B cell (primary cell): ENCODE data around the gene PIAS4. TPM values are rescaled to one million over a fixed set of nuclear protein-coding genes. Genes with fewer than 3 reads are reported as not detected.

Source experiments
- ATAC-seq: fragments of 200-7000 bp; cut with Tn5 transposase; one replicate; pipeline ENCODE4 v1.10.0; 2021; ENCODE audit warnings: low read depth, mild to moderate bottlenecking, moderate number of reproducible peaks, moderate library complexity
- CTCF ChIA-PET: fragments of 350-600 bp; sonication (Branson Sonifier 250); formaldehyde crosslinking; loops from one replicate; lab custom pipeline; 2021; ENCODE audit warnings: antibody characterized with exemption, inconsistent platforms; lab: Charles Lee
- POLR2A ChIA-PET: fragments of 350-600 bp; sonication (Branson Sonifier 250); formaldehyde crosslinking; loops from one replicate; lab custom pipeline; 2021; ENCODE audit warnings: antibody characterized with exemption; lab: Charles Lee
- DNase-seq: peaks from one replicate; pipeline ENCODE4 v3.0.0; 2013
- H2AFZ ChIP-seq: 2 replicates; pipeline ENCODE4 v1.6.1; 2012; ENCODE audit warnings: mild to moderate bottlenecking, low read depth, low read length; ENCODE audit not compliant: insufficient read depth, poor library complexity, severe bottlenecking
- H3K27ac ChIP-seq, 2 donors: 1 replicate in 1 of 2; 2 replicates in 1 of 2; pipeline ENCODE4 v1.5.1; 2012 to 2013; ENCODE audit warnings: low read length in 2 of 2, mild to moderate bottlenecking in 2 of 2, moderate library complexity in 1 of 2
- H3K27me3 ChIP-seq, 4 experiments: fragments of 200-600 bp in 1 of 4; sonication (generic) in 1 of 4; replicated peaks in 1 of 4; 1 replicate in 2 of 4; 2 replicates in 2 of 4; pipeline versions ENCODE4 v1.6.1 to v1.7.0; 2013 to 2016; ENCODE audit warnings: low read length in 3 of 4, mild to moderate bottlenecking in 2 of 4, mixed read lengths in 1 of 4, moderate library complexity in 1 of 4; ENCODE audit not compliant: insufficient read depth in 4 of 4, control insufficient read depth in 3 of 4; ENCODE audit errors: control extremely low read depth in 1 of 4
- H3K36me3 ChIP-seq, 2 experiments: replicated peaks in 1 of 2; 1 replicate in 1 of 2; 2 replicates in 1 of 2; pipeline versions ENCODE4 v1.6.1 to v1.7.1; 2013; ENCODE audit warnings: low read length in 1 of 2; ENCODE audit not compliant: insufficient read depth in 2 of 2, control insufficient read depth in 1 of 2; ENCODE audit errors: control extremely low read depth in 1 of 2, extremely low read depth in 1 of 2
- H3K4me1 ChIP-seq, 2 donors: fragments of 200-600 bp in 1 of 2; sonication (generic) in 1 of 2; 1 replicate in 1 of 2; 2 replicates in 1 of 2; pipeline versions ENCODE4 v1.5.1 to v1.6.1; 2013 to 2017; ENCODE audit warnings: low read length in 2 of 2; ENCODE audit not compliant: control insufficient read depth in 2 of 2, insufficient read depth in 2 of 2
- H3K4me2 ChIP-seq: replicated peaks from 2 replicates; pipeline ENCODE3; 2012; ENCODE audit warnings: mild to moderate bottlenecking, low read depth, low read length; ENCODE audit not compliant: poor library complexity, severe bottlenecking
- H3K4me3 ChIP-seq, 5 experiments: fragments of 200-600 bp in 1 of 5; sonication (generic) in 1 of 5; 1 replicate in 3 of 5; 2 replicates in 2 of 5; pipeline versions ENCODE4 v1.5.1 to v1.7.0; 2011 to 2016; ENCODE audit warnings: low read length in 4 of 5, mild to moderate bottlenecking in 4 of 5, low read depth in 2 of 5, control low read depth in 1 of 5, moderate library complexity in 1 of 5; ENCODE audit not compliant: insufficient read depth in 1 of 5; ENCODE audit errors: control extremely low read depth in 1 of 5, extremely low read depth in 1 of 5
- H3K79me2 ChIP-seq: fragments of 200-600 bp; sonication (generic); one replicate; pipeline ENCODE4 v1.6.0; 2016; ENCODE audit warnings: low read length; ENCODE audit not compliant: control insufficient read depth, insufficient read depth
- H3K9ac ChIP-seq: fragments of 200-600 bp; sonication (generic); 2 replicates; pipeline ENCODE4 v1.6.1; 2017; ENCODE audit warnings: mild to moderate bottlenecking, low read length, moderate library complexity
- H3K9me3 ChIP-seq, 3 donors: one replicate each; pipeline versions ENCODE4 v1.6.1 to v1.7.1; 2013; ENCODE audit warnings: low read length in 2 of 3; ENCODE audit not compliant: control insufficient read depth in 2 of 3, insufficient read depth in 1 of 3; ENCODE audit errors: control extremely low read depth in 1 of 3
- H4K20me1 ChIP-seq: 2 replicates; pipeline ENCODE4 v1.6.0; 2012; ENCODE audit warnings: mild to moderate bottlenecking, low read length; ENCODE audit not compliant: insufficient read depth, control insufficient read depth, poor library complexity, severe bottlenecking
- H3K27ac Mint-ChIP-seq: one replicate; pipeline ENCODE4 v1.8.0; 2021; ENCODE audit warnings: mixed read lengths
- H3K27me3 Mint-ChIP-seq: one replicate; pipeline ENCODE4 v1.8.0; 2021; ENCODE audit warnings: mixed read lengths
- H3K4me1 Mint-ChIP-seq: one replicate; pipeline ENCODE4 v1.8.0; 2021; ENCODE audit warnings: mixed read lengths
- H3K4me3 Mint-ChIP-seq: one replicate; pipeline ENCODE4 v1.8.0; 2021; ENCODE audit warnings: mixed read lengths
- H3K9me3 Mint-ChIP-seq: one replicate; pipeline ENCODE4 v1.8.0; 2022; ENCODE audit warnings: mixed read lengths; ENCODE audit not compliant: insufficient read depth
- CTCF ChIP-seq: fragments of 200-600 bp; IDR thresholded peaks from one replicate; pipeline ENCODE4 v1.8.0; 2022; ENCODE audit warnings: antibody characterized with exemption, mild to moderate bottlenecking
- EZH2 ChIP-seq: IDR thresholded peaks from 2 replicates; pipeline ENCODE4 v1.6.1; 2012; ENCODE audit warnings: borderline replicate concordance, low read depth, mild to moderate bottlenecking, moderate library complexity, low read length; ENCODE audit not compliant: insufficient read depth, poor library complexity, severe bottlenecking
- WGBS: methylation state at CpG from one replicate; pipeline ENCODE4 v1.1.5; 2013; ENCODE audit warnings: missing lambda C conversion rate; ENCODE audit not compliant: insufficient coverage; 5-methylcytosine and 5-hydroxymethylcytosine counted together
- intact Hi-C: fragments of 100-400 bp; cut with micrococcal nuclease; formaldehyde crosslinking; loops from one replicate; pipeline ENCODE4 v1.10.0; 2022
- polyA plus RNA-seq: library from polyadenylated mRNA; depleted of rRNA; stranded (reverse); fragments of >200 nt; gene quantifications from 2 replicates; pipeline ENCODE4 v1.2.3, GENCODE V29; 2012
- total RNA-seq, 2 donors: library from RNA; stranded (reverse); fragments of 120-200 nt in 1 of 2; gene quantifications; 1 replicate in 1 of 2; 2 replicates in 1 of 2; pipeline versions ENCODE4 v1.2.3 to v1.2.4, GENCODE V29; 2013 to 2022

PIAS4 gene
- total and polyA plus RNA-seq, 2 donors (not counting 1 experiment from before 2014, with no cell fraction given): 13.7 to 56.8 TPM

- H3K27ac Mint-ChIP-seq: peak within 1 kb of the TSS; percentile 96
- Histone ChIP-seq H3K36me3 (peaks cover 0 to 14% of the 10 kb centered on the region in 2 experiments), H3K27ac (peak within 1 kb of the TSS; percentile 82 to 86), H3K9me3 (no peaks in the 10 kb centered on the region), H3K79me2 (peaks cover 42% of the 10 kb centered on the region), H3K4me1 (peaks cover 46 to 51% of the 10 kb centered on the region in 2 donors), H4K20me1 (peaks cover 33% of the 10 kb centered on the region), H3K4me2 (peak within 1 kb of the TSS; percentile 95), H3K27me3 (no peaks in the 10 kb centered on the region), H3K9ac (peak within 1 kb of the TSS; percentile 84), H3K4me3 (peak within 1 kb of the TSS; percentile 71 to 90 (median 89)), H2AFZ (peak within 1 kb of the TSS; percentile 77)
- ChIA-PET CTCF (interaction anchor here (1.0 kb wide), 1 partner anchor 79 kb away, joined by 3 read pairs; no protein-coding TSS in a partner anchor), POLR2A (interaction anchor here (0.5 to 3.0 kb wide), 14 partner anchors 11 to 1291 kb away, joined by 3 to 27 read pairs (median 4); partner anchors contain the start of genes PIAS4 and YJU2)
- peaks cover 36% of the 10 kb centered on the region for H3K4me1 Mint-ChIP-seq
- ATAC-seq (peak; percentile 26), DNase-seq (peak; percentile 88)
- H3K4me3 Mint-ChIP-seq: peak within 1 kb of the TSS; percentile 91
- no peaks in the 10 kb centered on the region for H3K9me3 Mint-ChIP-seq
- intact Hi-C loops: loop anchor here (1.0 to 10.0 kb wide), 6 partner anchors 42 to 892 kb away; partner anchors contain the start of genes ANKRD24, EEF2, MAP2K2 and PIAS4
- under 1% methylated on average over 64 of the region's 85 CpGs for WGBS
- no peaks in the 10 kb centered on the region for H3K27me3 Mint-ChIP-seq
- TF ChIP-seq CTCF (no peak), EZH2 (no peak)
These were observed 59.3 kb downstream of the PIAS4 start, which contains the start of gene ZBTB7A for GRCh38 chr19:4066682-4067395. Gene ZBTB7A, minus strand, starts transcription at chr19:4066899. Its CDS starts 11,667 bp downstream, at chr19:4055232.
